Stromal cell of bone marrow (primary cell): Measurements from ENCODE around the gene EPHA7.

ENCODE experiments used
- DNase-seq: peaks from one replicate; pipeline ENCODE4 v3.0.0-alpha.2; 2012; ENCODE audit warnings: low read depth

The EPHA7 gene

DNA sequence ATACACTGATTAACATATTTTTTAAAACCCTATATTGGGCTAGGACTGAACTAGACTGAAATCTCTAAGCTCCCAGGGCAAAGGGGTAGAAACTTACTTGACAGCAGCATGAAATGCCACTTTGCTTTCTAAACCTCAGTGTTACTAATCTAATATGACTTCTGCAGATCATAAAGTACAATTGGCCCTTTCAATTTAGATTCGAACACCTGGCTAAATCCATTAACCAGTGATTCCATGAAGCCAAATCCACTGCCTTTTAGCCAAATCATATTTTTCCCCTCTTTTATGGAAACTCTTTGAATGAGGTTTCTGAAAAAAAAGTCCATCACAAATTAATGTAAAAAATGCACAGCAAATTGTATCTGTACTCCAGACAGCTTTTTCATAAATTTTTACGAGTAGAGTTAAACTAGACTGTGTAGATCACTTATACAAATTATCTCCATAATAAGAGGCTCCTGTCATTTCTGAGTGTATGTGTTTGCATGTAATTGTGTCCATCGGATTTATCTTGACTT, 25.7 kb downstream of the EPHA7 start:
- no peak for DNase-seq

- no peak for DNase-seq
Observed at GRCh38 chr6:93392797-93393196, 26.6 kb downstream of the EPHA7 start.

DNA sequence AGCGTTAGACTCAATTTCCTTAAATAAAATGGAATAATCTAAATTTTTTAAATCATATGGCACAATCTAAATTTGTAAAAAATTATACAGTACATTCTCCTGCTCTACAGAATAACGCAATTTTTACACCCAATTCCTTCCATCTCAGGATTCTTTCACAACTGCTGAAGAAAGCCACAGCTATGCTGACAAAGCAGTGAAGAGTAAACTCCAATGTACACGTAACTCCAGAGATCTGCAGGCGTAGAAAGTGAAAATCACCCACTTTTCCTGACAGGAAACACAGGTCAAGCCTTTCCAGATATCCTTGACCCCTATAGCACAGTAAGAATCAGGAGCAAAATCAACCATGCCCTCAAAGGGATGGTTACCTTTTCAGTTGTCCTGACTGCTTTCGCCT, 27.4 kb downstream of the EPHA7 start:
- no peak for DNase-seq

DNA sequence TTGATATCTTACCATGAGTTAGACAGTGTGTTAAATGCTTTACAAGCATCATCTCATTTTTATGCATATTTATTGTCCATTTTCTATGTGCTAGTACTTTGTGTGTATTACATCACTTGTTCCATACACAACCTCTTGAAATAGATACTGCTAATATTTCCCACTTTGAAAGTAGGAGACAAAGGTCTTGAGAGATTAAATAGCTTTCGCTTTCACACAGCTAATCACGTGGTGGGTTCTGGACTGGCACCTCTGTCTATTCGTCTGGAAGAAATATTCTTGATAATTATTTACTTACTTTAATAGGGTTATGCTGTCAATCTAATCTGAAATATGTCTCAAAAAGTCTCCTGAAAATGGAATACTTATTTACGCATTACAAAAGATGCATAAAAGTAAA, 30.2 kb downstream of the EPHA7 start:
- no peak for DNase-seq

GRCh38 chr6:93388070-93388469, 31.3 kb downstream of the EPHA7 start:
- DNase-seq, result no peak

- DNase-seq, result no peak
Observed at GRCh38 chr6:93376026-93376540, 43.3 kb downstream of the EPHA7 start.

- DNase-seq, result no peak
Observed at GRCh38 chr6:93373445-93373844, 45.9 kb downstream of the EPHA7 start.

GRCh38 chr6:93371756-93372155, 47.6 kb downstream of the EPHA7 start:
- DNase-seq, result no peak

- DNase-seq, result no peak
Observed at GRCh38 chr6:93369586-93370134, 49.7 kb downstream of the EPHA7 start.

GRCh38 chr6:93366506-93366905, 52.9 kb downstream of the EPHA7 start:
- DNase-seq, result no peak

DNA sequence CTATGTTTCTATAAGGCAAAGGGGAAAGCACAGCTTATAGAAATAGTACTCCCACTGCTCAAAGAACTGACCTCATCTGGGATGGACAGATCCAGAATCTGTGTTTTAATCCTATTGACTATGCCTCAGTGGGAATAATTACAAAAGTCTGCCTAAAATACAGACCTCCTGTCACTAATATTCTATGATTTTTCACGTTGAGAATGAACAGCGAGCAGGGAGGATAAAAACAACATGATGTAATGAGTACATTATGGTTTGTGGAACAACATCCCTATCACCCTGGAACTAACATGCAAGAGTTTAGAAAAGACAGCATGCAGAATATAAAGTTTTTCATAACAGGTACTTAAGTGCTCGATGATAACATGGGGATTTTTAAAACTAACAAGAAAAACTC, 53.9 kb downstream of the EPHA7 start:
- no peak for DNase-seq

DNA sequence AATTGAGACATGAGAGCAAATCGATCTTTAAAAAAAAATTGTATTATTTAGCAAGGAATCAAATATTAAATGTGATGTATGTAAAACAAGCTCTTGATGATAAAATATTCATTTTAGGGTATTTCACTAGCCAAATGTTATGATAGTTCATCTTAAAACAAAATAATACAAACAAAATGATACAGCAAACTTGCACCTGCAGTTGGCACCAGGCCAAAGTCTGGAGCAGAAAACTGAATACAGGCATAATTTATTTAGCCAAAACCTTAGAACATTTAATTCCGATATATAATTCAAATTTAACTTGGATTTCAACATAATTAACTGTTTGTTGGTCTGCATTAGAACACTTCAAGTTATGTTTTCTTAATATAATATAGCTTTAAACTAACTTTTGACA, 60.9 kb downstream of the EPHA7 start:
- DNase-seq, result no peak

DNA sequence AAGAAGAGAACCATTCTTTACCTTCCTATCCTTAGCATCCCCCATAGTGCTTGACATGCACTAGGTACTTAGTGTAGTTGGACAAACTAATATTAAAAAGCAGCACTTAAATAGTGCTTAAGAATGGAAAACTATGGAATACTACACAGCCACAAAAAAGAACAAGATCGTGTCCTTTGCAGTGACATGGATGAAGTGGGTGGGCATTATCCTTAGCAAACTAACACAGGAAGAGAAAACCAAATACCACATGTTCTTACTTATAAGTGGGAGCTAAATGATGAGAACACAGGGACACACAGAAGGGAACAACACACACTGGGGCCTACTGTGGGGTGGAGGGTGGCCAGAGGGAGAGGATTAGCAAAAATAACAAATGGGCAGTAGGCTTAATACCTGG, 66.8 kb downstream of the EPHA7 start:
- DNase-seq, result no peak

DNA sequence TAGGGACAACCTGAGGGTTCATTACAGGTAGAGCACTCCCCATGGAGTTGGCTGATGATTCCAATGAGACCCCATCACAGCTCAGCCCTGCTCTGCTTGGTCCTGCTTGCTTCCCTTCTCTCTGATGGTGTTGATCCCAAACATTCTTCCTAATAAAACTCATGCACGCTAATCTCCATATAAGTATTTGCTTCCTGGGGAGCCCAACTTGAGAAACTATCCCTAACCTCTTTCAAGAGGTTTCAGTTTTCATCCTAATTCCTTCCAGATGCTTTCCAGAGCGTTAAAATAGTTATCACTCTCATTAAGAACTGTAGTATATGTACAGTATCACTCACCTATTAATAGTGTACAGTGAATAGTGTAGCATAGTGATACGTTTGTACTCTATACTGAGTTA, 68.1 kb downstream of the EPHA7 start:
- no peak for DNase-seq

- no peak for DNase-seq
Observed at GRCh38 chr6:93350774-93351173, 68.6 kb downstream of the EPHA7 start.

DNA sequence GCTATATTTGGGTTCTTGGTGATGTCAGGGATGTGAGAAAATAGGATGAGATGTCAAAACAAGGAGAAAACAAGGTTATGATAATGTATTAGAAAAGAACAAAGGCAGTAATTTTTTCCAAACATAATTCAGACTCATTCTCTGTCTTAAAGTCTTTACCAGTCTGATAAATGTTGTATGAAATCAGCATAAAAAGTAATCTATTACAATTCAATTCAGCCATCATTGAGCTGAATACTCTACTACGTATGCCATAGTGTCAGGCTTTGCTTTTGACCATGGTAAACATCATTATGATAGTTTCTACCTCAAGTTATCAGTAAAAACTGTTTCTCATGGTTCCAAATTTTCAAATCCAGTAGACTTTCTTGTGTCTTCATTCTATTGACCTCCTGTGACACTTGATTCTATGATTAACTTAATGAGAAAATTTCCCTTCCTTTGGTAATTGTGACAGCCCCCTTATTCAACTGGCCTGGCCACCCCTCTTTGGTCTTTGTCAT, 75.0 kb downstream of the EPHA7 start:
- no peak for DNase-seq

DNA sequence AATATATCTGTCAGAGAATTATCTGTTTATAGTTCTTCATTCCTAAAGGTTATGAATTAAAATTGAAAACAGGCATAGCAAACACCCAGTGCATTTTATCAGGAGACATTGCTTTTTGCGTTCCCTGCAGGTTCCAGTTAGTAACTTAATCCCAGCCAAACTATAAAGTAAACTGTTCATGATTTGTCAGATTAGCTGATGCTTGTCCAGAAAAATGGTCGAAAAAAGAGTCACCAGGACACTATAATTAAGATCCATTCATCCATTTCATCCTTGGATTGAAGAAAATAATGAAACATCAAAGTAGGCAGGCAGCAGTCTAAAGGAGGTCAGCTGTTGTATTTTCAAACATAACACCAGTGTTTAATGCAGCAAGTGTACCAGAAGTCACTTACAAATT, 75.9 kb downstream of the EPHA7 start:
- no peak for DNase-seq

DNA sequence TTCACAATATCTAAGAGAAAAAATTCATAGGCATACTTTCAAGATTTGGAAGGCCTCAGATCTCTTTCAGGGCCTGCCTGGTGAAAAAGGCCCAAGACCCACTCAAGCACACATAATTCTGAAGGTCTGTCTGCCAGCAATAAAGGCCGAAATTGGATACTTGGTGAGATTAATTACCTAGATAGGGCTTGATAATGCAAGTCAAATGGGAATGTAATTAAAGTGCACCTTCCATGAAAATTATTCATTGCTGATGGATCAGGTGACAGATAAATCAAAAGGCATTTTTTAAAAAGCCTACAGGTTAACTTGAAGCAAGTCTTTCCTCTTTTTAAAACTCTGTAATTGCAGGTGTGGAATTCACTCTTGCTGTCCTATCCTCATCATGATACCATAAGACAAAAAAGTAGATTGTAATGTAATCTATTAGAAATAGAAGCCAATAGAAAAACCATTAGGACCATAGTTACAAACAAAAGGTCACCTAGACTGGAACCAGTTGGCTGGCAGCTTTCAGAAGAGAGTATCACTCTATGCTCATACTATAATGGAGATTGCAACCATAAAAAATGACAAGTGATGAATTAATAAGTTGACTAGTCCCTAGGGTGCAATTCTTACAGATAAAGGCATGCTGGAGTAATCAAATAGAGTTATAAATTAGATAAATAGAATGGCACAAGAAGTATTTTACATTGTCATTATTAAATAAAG, 77.3 kb downstream of the EPHA7 start:
- DNase-seq, result no peak

- no peak for DNase-seq
Observed at GRCh38 chr6:93337772-93338394, 81.5 kb downstream of the EPHA7 start.

- DNase-seq, result no peak
Observed at GRCh38 chr6:93337014-93337413, 82.3 kb downstream of the EPHA7 start.

- DNase-seq, result no peak
Observed at GRCh38 chr6:93329301-93330000, 89.9 kb downstream of the EPHA7 start.

DNA sequence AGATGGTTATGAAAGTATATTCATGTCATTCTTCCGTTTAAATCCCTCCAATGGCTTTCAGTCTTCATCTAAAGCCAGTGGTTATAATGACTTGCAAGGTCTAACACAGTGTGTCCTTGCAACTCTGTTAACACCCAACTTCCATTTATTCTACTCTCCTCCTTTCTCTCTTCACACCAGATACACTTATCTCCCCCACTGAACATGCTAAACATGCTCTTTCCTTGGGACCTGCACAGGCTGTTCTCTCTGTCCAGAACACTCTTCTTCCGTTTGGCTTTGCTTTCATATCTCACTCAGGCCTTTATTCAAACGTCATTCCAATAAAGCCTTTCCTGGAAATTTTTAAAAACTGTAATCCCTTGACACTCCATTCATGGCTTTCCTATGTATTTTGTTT, 91.5 kb downstream of the EPHA7 start:
- no peak for DNase-seq

DNA sequence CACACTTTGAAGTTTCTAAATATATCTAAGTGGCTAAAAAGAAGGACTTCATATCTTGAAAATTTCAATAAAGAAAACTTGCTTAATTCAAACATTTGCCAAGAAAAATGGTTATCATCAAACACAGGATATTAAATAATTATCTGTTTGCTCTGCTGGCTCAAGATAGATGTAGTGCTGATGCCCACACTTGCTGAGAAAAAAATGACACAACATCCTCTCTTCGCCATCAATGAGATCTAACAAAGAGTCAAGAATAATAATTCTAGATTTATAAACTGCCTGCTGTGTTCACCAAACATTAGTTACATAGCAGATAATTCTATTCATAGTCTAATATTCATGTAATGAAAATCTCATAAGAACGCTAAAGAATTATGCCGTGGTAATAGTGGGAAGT, 93.6 kb downstream of the EPHA7 start:
- DNase-seq, result no peak
